Mesodermal cell (in vitro differentiated cells): Measurements from ENCODE around the gene CDR2L.

ENCODE experiments used
- H3K27ac ChIP-seq: 2 replicates; pipeline ENCODE4 v1.7.0; 2013; ENCODE audit warnings: mild to moderate bottlenecking, low read depth, low read length, moderate library complexity; ENCODE audit not compliant: severe bottlenecking
- H3K36me3 ChIP-seq: 2 replicates; pipeline ENCODE4 v1.7.1; 2013; ENCODE audit warnings: mild to moderate bottlenecking, low read length, moderate library complexity; ENCODE audit not compliant: control insufficient read depth, insufficient read depth
- H3K4me1 ChIP-seq: one replicate; pipeline ENCODE4 v1.7.1; 2013; ENCODE audit warnings: mild to moderate bottlenecking, low read length; ENCODE audit not compliant: insufficient read depth, control insufficient read depth, poor library complexity, severe bottlenecking
- H3K4me3 ChIP-seq: 2 replicates; pipeline ENCODE4 v1.7.0; 2013; ENCODE audit warnings: low read length, control low read depth, mild to moderate bottlenecking; ENCODE audit not compliant: insufficient read depth, poor library complexity, severe bottlenecking; ENCODE audit errors: extremely low read depth
- H3K9me3 ChIP-seq: 2 replicates; pipeline ENCODE4 v1.7.1; 2013; ENCODE audit warnings: mild to moderate bottlenecking, low read length, moderate library complexity; ENCODE audit not compliant: control insufficient read depth
- WGBS, 2 experiments: methylation state at CpG; one replicate each; pipeline ENCODE4 v1.1.5; 2013; ENCODE audit warnings: missing lambda C conversion rate in 2 of 2; ENCODE audit not compliant: insufficient coverage in 2 of 2; 5-methylcytosine and 5-hydroxymethylcytosine counted together

Gene CDR2L

GRCh38 chr17:75046407-75047289 lies 59.2 kb downstream of the CDR2L start, which contains the start of the genes ATP5PD and KCTD2:
TSS of gene ATP5PD (minus strand) at chr17:75046969. CDS start at chr17:75042650, 4,319 bp downstream.
TSS of gene KCTD2 (plus strand) at chr17:75047225. CDS start at chr17:75047251, 26 bp downstream.
- Histone ChIP-seq H3K9me3 (no peaks in the 10 kb centered on the region), H3K4me1 (peaks cover 11% of the 10 kb centered on the region), H3K36me3 (peaks cover 35% of the 10 kb centered on the region), H3K4me3 (peak within 1 kb of the TSS; percentile 93), H3K27ac (peak within 1 kb of the TSS; percentile 87)
- 0 to 1% methylated on average over 33 to 49 of the region's 72 CpGs for WGBS, 2 experiments

- H3K9me3 ChIP-seq, result no peaks in the 10 kb centered on the region
- WGBS, 2 experiments, result 0% methylated on average over 28 to 38 of the region's 38 CpGs
- no peak overlapping the region for H3K27ac ChIP-seq
- peak overlapping the region; percentile 93 for H3K4me3 ChIP-seq
- peaks cover 11% of the 10 kb centered on the region for H3K4me1 ChIP-seq
- H3K36me3 ChIP-seq, result peaks cover 35% of the 10 kb centered on the region
Observed at GRCh38 chr17:75047398-75048098, 60.1 kb downstream of the CDR2L start.

- Histone ChIP-seq H3K27ac (no peak overlapping the region), H3K36me3 (peaks cover 40% of the 10 kb centered on the region), H3K4me3 (peak overlapping the region; percentile 93), H3K9me3 (no peaks in the 10 kb centered on the region), H3K4me1 (peaks cover 11% of the 10 kb centered on the region)
- 72 to 79% methylated on average over 4 to 5 of the region's 5 CpGs for WGBS, 2 experiments
Observed at GRCh38 chr17:75048249-75048878, 60.9 kb downstream of the CDR2L start.

GRCh38 chr17:75049057-75049456 lies 61.6 kb downstream of the CDR2L start:
- H3K27ac ChIP-seq, result no peak overlapping the region
- H3K9me3 ChIP-seq, result no peaks in the 10 kb centered on the region
- H3K4me1 ChIP-seq, result peaks cover 11% of the 10 kb centered on the region
- peaks cover 47% of the 10 kb centered on the region for H3K36me3 ChIP-seq
- 77 to 92% methylated on average over 3 to 4 of the region's 5 CpGs for WGBS, 2 experiments
- H3K4me3 ChIP-seq, result no peak overlapping the region

- peaks cover 53% of the 10 kb centered on the region for H3K36me3 ChIP-seq
- H3K27ac ChIP-seq, result no peak overlapping the region
Observed at GRCh38 chr17:75049706-75050105, 62.3 kb downstream of the CDR2L start.

DNA sequence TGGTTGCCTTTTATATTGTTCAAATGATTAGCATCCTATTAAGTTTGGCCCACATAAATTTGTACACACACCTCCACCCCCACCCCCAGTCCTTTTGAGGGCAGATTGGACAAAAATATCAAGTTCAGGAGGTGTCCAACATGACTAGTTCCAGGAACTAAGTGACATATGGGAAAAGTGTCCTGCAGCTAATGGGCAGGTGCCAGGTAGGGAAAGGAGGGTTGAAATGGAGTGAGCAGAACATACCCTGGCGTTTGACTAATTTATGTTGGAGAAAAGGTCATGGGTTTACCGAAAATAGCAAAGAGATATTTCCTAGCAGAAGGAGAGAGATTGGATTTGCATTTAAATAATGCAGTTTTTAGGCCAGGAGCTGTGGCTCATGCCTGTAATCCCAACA lies 64.5 kb downstream of the CDR2L start:
- no peak overlapping the region for H3K4me3 ChIP-seq
- 97 to 100% methylated on average over 2 of the region's 2 CpGs for WGBS, 2 experiments
- H3K36me3 ChIP-seq, result peaks cover 74% of the 10 kb centered on the region
- no peak overlapping the region for H3K27ac ChIP-seq
- peaks cover 11% of the 10 kb centered on the region for H3K4me1 ChIP-seq
- no peaks in the 10 kb centered on the region for H3K9me3 ChIP-seq

More at GRCh38 chr17:75049706-75050105, 62.3 kb downstream of the CDR2L start:
- Histone ChIP-seq H3K4me1 (peaks cover 11% of the 10 kb centered on the region), H3K9me3 (no peaks in the 10 kb centered on the region), H3K4me3 (no peak overlapping the region)
